DMS114 treated with DMSO at 0.1 percent for 48 hours (cell line): ENCODE data around the gene CWC27.
"Not testable (repeated sequence)": the region's sequence is repeated elsewhere in the genome, so short reads cannot be mapped to it uniquely, and the experiment has no call there.

ENCODE experiments used
- DNase-seq: peaks from one replicate; lab custom pipeline; 2025; ENCODE audit not compliant: unreplicated experiment; lab: John Stamatoyannopoulos, UW

The CWC27 gene

DNA sequence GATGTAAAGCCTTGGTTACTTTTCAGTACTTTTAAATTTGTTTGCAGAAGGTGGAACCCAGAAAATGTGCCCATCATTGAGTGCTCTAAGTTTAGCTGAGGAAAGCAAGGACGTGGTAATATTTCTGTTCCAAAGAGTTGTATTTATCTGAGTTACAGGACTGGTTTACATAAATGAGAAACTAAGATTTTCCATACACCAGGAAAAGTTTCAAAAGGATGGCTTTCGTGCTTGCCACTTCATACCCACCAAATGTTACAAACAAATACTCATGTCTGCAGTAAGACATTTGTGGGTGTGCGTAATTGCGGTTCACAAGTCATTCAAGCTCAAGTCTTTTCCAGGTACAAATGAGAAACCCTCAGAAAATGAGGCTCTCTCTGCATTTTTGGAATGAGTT is 68.1 kb downstream of the CWC27 start:
- no peak for DNase-seq

DNA sequence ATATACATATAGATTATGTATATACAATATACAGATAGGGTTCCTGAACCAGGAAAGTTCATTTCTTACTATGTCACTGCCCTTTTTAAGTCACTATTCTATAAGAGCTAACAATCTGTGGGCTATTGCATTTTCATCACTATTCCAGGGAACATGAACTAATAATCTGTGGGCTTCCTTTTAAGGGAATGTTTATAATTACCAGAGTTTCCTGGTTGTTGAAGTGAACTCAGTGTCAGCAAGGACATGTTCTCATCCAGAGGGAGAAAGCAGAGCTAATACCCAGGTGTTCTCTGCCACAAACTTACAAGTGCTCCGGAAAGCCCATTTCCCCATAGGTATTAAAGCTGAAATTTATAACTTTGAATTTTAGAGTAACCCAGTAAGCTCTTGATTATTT is 69.6 kb downstream of the CWC27 start:
- DNase-seq: no peak

DNA sequence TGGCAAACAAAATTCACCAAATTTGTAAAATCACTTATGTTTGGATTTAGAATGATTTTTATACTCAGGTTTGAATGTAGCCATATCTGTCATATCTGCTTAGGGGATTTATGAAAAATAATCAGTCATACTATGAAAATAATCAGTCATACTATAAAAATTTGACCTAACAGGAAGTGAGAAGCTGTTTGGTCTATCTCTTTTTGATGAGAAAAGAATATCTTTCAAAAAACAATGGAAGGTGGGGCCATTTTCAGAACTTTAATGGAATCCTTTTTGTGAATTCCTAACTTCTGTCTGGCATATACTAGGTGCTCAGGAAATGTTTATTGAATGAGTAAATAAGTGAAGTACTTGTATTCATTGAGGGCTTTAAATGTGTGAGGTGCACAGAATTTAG is 70.1 kb downstream of the CWC27 start:
- no peak for DNase-seq

DNA sequence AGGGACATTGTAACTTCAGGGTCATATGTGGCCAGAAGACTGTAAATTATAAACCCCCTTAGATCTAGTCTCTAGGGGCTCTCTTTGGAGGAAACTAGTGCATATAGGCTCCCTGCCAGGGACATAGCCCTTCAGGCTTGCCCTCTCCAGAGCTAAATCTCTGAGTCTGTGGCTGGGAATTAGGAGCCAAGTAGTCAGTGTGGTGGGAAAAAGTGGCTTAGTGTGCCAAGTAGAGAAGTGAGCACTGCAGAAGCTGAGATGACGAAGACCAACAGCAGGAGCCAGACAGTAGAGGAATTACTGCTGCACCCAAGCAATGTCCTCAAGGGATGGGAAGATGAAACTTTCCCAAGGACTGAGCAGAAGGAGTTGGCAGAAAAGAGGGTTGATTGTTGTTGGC is 71.2 kb downstream of the CWC27 start:
- no peak for DNase-seq

DNA sequence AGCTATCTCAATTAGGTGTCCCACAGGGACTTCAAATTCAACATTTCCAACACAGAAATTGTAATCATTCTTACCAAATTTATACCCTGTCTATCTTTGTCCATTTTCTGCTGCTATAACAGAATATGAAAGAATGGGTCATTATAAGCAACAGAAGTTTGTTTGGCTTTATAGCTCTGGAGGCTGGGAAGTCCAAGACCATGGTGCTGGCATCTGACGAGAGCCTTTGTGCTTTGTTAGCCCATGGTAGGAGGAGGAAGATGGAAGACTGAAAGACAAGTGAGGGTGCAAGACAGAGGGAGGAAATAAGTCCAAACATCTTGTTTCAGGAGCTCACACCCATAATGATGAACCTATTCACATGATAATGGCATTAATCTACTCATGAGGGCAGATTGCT is 72.2 kb downstream of the CWC27 start:
- no peak for DNase-seq

DNA sequence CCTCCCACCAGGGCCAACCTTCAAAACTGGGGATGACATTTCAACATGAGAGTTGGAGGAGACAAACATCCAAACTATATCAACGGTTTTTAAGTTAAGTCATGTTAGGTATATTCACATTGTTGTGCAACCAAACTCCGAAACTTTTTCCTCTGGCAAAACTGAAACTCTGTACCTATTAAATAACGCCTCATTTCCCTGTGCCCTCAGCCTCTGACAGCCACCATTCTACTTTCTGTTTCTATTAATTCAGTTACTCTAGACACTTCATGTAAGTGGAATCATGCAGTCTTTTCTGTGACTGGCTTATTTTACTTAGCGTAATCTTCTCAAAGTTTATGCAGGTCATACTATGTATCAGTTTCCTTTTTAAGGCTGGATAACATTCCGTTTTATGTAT is 85.0 kb downstream of the CWC27 start:
- DNase-seq: no peak

DNA sequence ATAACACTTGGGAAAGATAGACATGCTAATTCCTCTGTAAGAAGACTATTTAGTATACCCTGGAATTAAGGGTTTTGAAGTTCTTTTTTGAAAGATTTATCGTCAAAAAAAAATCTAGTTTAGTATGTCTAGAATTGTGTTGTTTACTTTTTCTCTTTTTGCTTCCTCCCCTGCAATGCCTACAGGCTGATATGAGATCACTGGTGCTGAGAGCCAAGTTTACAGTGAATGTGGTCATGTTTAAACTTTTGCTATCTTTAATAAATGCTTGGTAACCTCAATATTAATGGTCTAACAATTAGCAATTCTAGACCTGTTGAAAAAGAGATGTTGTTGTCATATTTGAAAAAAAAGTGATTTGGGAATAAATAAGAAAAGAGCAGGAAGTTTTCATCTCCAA is 86.1 kb downstream of the CWC27 start:
- DNase-seq: no peak

DNA sequence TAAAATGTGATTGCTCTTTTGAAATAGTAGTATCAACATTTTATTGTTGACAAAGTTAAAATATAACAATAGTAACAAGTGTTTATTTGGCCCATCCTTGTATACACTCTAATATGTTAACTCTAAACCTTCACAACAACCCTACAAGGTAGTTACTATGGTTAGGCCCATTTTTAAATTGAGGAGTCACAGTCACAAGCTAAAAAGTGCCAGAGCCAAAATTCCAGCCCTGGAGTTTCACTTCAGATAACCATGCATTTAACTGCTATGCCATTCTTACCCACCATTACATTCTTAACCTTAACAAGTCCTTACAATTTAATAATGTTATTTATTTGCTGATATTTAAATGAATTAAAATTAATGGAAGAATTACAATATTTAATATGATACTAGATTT is 91.2 kb downstream of the CWC27 start:
- DNase-seq: no peak

DNA sequence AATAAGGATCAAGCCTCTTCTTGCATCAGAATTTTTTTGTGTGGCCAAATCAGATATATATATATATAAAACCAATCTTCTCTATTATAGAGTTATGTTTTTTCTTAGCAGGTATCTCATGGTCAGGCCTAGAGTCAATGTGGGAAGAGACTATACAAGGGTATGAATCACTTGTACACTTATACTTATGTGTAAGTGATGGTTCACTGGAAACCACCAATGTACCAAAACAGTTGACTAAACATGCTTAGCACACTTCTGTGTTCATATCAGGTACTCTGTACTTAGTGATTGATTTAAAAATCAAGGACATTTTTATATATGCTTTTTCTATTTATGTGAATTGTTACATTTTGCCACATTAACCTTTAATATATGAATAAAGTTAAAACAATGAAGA is 92.6 kb downstream of the CWC27 start:
- DNase-seq: no peak

DNA sequence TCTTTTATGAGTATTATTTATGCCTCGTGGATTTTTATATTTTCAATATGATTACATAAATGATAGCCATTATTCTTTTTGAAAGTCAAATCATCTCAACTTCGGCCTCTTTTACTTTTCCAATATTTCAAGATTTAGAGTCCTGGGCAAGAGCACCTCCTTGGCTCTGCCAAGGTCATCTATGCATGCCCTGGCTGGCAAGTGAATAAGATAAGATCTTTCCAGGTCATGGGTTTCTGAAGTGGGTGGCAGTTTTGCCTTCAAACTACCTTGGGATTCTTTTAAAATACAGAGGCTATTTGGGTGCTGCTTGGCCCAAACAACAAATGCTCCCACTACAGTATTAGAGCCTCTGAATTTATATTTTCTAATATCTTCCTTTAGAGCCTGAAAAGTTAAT is 95.4 kb downstream of the CWC27 start:
- DNase-seq: no peak

DNA sequence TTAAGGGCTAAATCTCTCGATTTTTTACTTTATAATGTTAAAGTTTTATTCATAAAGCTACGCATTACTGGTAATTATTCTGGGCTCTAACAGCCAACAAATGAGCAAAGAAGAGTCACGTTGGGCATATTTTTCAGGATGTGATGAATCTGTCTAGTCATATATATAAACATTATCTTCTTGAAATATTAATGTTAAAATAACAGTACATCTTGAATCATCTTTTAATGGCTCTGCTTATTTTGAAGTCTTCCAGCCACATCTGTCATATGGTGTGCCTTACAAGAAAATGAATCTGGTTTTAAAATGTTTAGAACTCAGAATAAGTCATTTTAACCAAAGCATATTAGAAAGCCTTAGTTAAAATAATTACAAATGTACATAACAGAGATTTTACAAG is 96.9 kb downstream of the CWC27 start:
- DNase-seq: no peak

DNA sequence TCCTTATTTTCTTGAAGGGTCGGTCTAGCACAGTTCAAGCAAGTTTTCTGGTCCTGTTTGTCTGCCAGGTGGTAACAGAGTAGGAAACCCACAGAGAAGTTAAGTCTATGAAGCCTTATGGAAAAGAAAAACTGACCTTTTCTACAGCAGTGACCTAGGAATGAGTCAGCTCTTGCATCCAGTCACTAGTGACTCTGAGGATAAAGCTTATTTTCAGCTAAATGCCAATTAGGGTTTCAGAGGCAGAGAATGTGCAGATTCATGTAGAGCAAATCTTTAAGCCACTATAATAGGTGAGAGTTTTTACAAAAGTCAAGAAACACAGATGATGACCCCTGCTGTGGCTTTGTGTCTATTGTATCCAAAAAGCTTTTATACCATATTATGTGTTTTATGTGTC is 100.7 kb downstream of the CWC27 start:
- DNase-seq: no peak

DNA sequence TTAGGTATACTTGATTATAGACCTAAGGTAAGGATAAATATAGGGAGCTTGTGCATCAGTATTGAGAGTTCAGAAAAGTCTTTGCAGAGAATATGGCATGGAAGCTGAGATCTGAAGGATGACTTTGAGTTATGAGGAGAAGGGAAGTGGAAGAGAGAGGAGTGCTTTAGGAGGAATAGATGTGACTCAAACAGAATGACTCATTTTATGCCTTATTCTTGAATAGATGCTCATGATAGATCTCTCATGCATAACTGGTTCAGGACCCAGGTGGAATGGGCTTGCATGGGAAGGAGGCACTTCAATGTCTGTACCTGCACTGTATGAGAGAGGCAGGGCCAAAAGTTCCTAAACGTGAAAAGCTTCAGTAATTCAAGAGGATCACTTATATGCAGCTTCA is 103.3 kb downstream of the CWC27 start:
- DNase-seq: no peak

DNA sequence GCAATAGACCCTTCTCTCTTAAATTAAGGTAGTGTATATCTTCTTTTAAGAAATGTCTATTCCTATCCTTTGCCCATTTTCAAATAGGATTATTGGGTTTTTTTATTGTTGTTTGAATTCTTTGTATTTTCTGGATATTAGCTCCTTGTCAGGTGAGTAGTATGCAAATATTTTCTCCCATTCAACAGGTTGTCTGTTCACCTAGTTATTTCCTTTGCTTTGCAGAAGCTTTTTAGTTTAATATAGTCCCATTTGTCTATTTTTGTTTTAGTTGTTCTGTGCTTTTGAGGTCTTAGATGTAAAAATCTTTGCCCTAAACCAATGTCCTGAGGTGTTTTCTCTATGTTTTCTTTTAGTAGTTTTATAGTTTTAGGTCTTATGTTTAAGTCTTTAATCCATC is 104.7 kb downstream of the CWC27 start:
- no peak for DNase-seq

DNA sequence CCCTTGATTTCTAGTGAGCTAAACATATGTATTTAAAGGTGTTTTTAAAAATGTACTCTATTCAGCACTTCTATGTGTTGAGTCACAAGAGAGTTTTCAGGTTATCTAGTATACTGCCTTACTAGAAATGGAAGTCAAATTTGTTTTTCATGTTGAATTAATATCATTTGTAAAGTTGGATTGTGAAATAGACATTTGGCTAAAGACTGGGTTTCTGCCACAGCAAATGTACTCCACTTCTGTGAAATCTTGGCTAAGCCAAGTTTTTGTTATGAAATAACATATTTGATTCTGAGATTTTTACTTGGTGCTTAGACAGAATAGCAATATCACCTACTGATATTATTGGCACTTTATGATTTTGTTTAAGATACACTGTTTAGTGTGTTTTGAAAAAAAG is 106.0 kb downstream of the CWC27 start:
- DNase-seq: no peak

DNA sequence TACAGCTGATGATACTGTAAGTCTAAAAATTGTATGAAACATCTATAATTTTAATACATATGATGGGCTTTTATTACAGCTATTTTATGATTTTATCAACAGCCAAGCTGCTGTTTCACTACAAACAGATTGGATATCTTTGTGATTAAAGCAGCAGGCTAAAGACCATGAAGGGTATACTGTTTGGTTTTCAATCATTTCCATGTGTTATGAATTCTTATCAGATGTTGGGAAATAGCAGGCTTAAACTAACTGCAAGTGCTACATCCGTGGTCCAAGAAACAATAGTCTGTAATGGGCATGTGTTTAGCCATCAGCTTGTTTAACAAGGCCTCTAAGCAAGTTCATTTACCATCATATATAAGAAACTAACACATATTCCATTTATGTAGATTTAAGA is 107.5 kb downstream of the CWC27 start:
- no peak for DNase-seq

DNA sequence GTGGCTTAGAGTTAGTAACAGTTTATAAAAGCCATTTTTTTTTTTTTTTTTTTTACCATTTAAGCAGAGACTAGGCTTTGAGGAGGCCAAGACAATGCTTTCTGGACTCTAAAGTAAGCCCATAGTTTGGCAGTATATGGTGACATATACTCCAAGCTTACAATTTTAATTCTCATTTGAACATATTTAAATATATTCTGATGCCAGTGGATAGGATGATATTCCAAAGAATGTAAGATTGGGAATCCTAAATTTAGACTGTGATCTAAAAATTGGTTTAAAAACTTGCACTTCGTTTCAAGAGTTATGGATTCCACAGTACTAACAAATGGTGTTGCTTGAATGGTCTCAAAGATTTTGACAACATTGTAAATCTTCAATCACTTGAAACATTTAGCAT is 112.1 kb downstream of the CWC27 start:
- no peak for DNase-seq

DNA sequence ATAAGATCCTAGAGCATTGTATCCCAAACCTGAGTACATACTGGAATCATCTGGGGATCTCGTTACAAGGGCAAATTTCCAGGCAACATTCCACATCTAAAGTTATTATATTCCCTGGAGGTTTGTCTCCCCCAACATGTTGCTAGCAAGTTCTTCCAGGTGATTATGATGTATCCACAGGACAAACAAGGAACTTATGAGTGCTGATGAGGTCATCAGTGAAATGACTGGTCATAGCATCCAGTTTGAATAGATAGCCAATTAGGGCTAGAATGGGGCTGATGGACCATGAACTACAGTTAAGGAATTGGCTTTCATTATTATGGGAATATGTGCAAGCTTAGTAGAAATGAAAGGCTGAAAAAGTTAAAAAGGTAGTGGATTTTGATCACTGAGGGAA is 115.2 kb downstream of the CWC27 start:
- DNase-seq: no peak

DNA sequence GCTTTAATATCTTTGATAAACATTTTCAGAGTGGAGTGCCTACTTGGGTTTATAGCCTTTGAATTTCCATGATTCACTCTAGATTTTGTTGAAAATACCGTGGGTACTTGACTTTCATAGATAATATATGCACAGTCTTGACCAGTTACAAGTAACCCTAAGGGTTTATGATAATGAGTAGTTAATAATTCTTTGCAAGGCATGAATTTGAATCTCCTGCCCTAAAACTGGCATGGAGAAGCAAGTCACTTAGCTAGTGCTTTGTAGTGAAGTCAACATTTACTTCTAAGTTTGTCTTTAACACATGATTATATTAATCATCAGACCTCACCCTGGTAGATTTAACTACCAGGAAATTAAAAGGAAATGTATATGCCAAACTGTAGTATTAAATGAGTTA is 115.8 kb downstream of the CWC27 start:
- DNase-seq: no peak

DNA sequence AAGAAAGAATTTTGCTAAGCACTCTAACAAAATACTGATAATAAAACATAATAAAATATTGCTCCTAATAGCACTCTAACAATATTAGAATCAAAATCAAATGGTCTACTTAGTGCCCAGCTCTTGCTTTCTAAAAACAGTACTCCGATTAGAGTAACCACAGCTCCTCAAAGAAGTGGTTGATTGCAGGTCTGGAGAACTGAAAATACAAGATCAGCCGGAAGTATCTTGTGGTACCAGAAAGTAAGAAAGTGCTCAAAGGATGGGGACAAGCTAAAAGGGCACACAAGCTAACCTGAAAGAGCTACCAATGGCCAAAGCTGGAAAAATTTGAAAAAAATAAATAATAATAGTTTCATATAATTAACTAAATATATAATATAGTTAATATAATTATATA is 119.2 kb downstream of the CWC27 start:
- no peak for DNase-seq

DNA sequence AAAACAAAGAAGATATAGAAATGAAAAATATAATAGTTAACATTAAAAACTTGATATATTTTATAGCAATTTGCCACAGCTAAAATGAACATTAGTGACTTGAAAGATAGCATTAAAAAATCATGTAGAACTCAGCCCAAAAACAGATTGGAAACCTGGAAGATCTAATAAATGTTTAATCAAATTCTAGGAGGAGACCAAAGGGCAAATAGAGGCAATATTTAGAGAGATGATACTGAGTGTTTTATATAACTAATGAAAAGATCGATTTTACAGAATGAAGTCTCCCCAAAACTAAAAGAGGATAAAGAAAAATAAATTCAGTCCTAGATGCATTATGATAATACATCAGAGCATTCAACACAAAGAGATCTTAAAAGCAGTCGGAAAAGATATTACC is 127.0 kb downstream of the CWC27 start:
- DNase-seq: no peak

DNA sequence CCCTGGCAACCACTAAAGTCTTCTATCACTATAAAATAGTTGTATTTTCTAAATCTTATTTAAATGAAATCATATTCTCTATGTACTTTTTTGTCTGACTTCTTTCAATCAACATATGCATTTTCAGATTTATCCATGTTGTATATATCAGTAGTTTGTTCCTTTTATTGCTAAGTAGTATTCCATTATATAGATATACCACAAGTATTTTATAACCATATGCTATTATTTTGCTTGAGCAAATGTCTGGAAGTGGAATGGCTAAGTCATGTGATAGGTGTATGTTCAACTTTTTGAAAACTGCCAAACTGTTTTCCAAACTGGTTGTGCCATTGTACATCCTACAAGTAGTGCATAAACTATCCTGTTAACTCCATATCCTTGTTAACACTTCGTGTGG is 131.1 kb downstream of the CWC27 start:
- no peak for DNase-seq

DNA sequence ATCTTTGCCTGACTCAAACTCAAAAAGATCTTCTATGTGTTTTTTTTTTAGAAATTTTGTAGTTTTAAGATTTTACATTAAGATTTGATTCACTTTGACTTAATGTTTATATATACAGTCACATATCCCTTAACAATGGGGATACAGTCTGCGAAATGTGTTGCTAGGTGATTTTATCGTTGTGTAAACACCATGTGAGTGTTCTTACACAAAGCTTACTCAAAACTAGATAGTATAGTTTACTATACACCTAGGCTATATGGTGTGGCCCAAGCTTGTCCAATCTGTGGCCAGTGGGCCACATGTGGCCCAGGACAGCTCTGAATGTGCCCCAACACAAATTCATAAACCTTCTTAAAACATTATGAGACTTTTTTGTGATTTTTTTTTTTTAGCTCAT is 131.9 kb downstream of the CWC27 start:
- DNase-seq: no peak

DNA sequence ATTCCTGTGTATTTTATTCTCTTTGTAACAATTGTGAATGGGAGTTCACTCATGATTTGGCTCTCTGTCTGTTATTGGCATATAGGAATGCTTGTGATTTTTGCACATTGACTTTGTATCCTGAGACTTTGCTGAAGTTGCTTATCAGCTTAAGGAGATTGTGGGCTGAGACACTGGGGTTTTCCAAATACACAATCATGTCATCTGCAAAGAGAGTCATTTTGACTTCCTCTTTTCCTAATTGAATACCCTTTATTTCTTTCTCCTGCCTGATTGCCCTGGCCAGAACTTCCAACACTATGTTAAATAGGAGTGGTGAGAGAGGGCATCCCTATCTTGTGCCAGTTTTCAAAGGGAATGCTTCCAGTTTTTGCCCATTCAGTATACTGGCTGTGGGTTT is 138.7 kb downstream of the CWC27 start:
- DNase-seq: not testable (repeated sequence)
